Gastrocnemius medialis (tissue), 4 donors: ENCODE data around the gene KLHL11.

Experiments used
- CTCF ChIP-seq, 5 experiments: fragments of 450-650 bp in 3 of 5; fragments of 200-600 bp in 2 of 5; sonication (generic) in 2 of 5; IDR thresholded peaks in 4 of 5; conservative IDR thresholded peaks in 1 of 5; 1 replicate in 4 of 5; 2 replicates in 1 of 5; pipeline ENCODE4 v1.5.1; 2016 to 2019; ENCODE audit warnings: antibody characterized with exemption in 5 of 5, mild to moderate bottlenecking in 3 of 5, moderate library complexity in 3 of 5
- POLR2A ChIP-seq, 2 donors: fragments of 450-650 bp; IDR thresholded peaks; one replicate each; pipeline ENCODE4 v1.6.1; 2017; ENCODE audit warnings: antibody characterized with exemption in 2 of 2, mild to moderate bottlenecking in 2 of 2, moderate library complexity in 2 of 2

- TF ChIP-seq POLR2A (IDR thresholded peaks at IDR 0.05): no peak
- TF ChIP-seq CTCF (IDR thresholded peaks at IDR 0.05 in 4 of 5, conservative IDR thresholded peaks at IDR 0.05 in 1 of 5): no peak
Measured at GRCh38 chr17:41822216-41823140, 42.7 kb downstream of the KLHL11 start.
